H1 (cell line): Measurements from ENCODE around the gene DNAJC11. TPM values are rescaled to one million over a fixed set of nuclear protein-coding genes. Genes with fewer than 3 reads are reported as not detected.

Experiments used
- FOSL1 ChIP-seq: IDR thresholded peaks from 2 replicates; pipeline ENCODE4 v1.6.1; 2011; ENCODE audit warnings: mild to moderate bottlenecking, low read depth, low read length, moderate library complexity; ENCODE audit not compliant: insufficient read depth
- RAD21 ChIP-seq, 2 experiments: IDR thresholded peaks in 1 of 2; conservative IDR thresholded peaks in 1 of 2; 2 replicates each; pipeline ENCODE4 v1.6.1; 2011; ENCODE audit warnings: low read depth in 2 of 2, low read length in 2 of 2, improper control_type of control experiment in 1 of 2, inconsistent platforms in 1 of 2, mild to moderate bottlenecking in 1 of 2, moderate library complexity in 1 of 2
- TAF7 ChIP-seq: optimal IDR thresholded peaks from 2 replicates; pipeline ENCODE3; 2011; ENCODE audit warnings: low read depth, mild to moderate bottlenecking, inconsistent platforms, low read length, moderate library complexity, borderline replicate concordance
- polyA plus RNA-seq, 7 experiments: library from polyadenylated mRNA; depleted of rRNA in 3 of 7; stranded (reverse) in 5 of 7; unstranded in 2 of 7; fragments of >200 nt in 5 of 7; fragments of 200-250 nt in 2 of 7; gene quantifications; 1 replicate in 5 of 7; 2 replicates in 1 of 7; 4 replicates in 1 of 7; pipeline versions ENCODE4 v1.2.1 to v1.2.3, GENCODE V29; 2011 to 2013; ENCODE audit warnings: missing spikeins in 2 of 7, mixed read lengths in 2 of 7
- total RNA-seq: library from RNA; stranded (reverse); fragmentation: NEBNext Ultra II Directional; extraction: Animal tissue kit (Norgen Biotek cat#: 25700); gene quantifications from 2 replicates; pipeline ENCODE4 v1.2.1, GENCODE V29; 2021

The DNAJC11 gene
- total and polyA plus RNA-seq, 2 of the 8 experiments (the other 6 are each of a cell fraction or from before 2014, with no cell fraction given) = 43.9 to 90.9 TPM

GRCh38 chr1:6745073-6745472, 43.5 kb upstream of the DNAJC11 start (continued):
- TF ChIP-seq RAD21 (IDR thresholded peaks at IDR 0.05 in 1 of 2, conservative IDR thresholded peaks at IDR 0.05 in 1 of 2; ENCODE audit: low read depth in 2 of 2, low read length in 2 of 2) = no peak
- no peak for TF ChIP-seq FOSL1
- no peak for TF ChIP-seq TAF7
